RCC 7860 (cell line): ENCODE results near the gene TAF3.

Experiments
- DNase-seq: peaks from one replicate; pipeline ENCODE4 v3.0.0-alpha.2; 2015; ENCODE audit warnings: low spot score
- FAIRE-seq: peaks from 2 replicates; lab custom pipeline; 2012; peaks lifted over from hg19 to GRCh38; lab: Jason Lieb, UNC

The TAF3 gene

DNA sequence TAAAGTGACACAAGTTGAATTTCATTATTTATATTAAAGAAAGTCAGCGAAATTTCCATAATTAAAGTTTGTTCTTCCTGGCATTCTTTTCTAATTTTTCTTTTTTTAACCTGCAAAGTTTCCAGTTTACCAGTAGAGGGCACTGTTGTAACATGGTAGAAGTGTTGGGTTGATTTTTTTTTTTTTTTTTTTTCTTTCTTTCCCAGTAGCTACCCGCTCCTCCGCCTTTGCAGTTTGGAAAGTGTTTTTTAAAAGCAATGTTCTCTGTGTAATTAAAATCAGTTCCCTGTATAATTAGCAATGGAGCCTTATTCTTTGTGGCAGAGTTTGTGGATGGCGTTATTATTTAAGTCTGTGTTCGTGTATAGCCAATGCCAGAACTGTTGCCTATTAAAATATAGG, 53.7 kb downstream of the TAF3 start:
- FAIRE-seq = peak; percentile 91

DNA sequence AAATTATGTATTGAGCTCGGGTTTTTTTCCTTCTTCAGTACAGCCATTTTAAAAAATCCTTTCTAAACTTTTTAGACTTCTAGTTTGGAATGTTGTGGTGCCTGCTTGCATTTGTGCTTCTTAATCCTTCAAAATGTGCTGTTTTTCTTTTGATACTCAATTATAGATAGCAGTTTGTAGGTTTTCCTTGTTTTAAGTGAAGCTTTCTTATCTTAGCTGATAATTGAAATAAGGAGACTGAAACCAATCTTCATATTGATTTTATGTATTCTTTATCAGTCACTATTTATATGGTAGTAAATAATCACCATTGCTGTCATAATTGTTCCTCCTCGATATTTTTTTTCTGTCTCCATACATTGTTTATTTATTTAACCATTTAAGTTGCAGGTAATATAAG, 56.6 kb downstream of the TAF3 start:
- FAIRE-seq (no peak), DNase-seq (no peak)

More for the DNA sequence above, 53.7 kb downstream of the TAF3 start:
- DNase-seq = peak; percentile 46

DNA sequence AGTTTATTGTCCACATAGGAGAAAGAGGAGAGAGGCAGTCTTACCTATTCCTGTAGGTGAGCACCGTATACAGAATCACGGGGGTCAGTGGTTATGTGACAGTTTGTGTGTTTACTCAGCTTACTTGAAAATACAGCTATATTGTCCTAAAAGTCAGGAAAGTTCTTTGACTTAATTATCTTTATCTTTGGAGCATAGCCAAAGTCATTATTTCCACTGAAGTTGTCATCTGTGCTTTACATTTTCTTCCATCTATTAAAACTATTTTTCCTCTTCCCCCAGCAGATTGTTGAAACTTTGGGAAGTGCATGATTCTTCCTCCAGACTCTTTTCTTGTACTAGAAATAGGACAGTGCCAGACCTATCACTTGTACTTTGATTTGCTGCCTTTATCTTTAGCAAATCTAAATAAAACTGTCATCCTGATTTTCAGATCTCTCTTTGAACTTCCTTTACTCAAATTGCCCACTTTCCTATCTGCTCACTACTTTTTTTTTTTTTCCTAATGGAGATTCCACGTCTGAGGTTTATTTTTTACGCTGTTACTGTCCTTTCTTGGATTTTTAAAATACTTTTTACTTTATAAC, 58.3 kb downstream of the TAF3 start:
- DNase-seq (no peak), FAIRE-seq (no peak)

DNA sequence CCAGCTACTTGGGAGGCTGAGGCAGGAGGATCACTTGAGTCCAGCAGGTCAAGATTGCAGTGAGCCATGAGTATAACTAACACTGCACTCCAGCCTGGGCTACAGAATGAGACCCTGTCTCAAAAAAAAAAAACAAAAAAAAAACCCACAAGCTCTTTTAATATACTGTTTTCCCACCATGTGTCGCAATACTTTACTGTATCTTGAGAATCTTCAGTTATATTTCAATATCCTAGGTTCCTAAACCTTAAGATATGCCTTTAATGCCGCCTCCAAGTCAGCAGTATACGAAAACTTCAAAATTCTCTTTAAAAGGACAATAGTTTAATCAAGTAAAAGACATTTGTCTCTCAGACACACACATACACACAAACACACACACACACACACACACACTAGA, 62.8 kb downstream of the TAF3 start:
- no peak for FAIRE-seq
- DNase-seq = no peak

DNA sequence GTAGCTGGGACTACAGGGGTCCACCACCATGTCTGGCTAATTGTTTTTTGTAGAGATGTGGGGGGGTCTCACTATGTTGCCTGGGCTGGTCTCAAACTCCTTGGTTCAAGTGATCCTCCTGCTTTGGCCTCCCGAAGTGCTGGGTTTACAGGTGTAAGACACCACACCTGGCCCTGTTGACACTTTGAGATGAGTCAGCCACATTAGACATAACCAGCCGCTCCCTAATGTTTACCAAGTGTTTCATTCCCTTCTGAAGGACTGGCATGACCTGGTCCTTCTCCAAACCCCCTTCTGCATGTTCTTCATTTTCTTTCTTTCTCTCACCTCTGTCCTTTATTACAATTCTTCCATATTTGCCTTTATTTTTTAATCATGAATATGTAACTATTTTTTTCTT, 67.8 kb downstream of the TAF3 start:
- no peak for DNase-seq
- no peak for FAIRE-seq

DNA sequence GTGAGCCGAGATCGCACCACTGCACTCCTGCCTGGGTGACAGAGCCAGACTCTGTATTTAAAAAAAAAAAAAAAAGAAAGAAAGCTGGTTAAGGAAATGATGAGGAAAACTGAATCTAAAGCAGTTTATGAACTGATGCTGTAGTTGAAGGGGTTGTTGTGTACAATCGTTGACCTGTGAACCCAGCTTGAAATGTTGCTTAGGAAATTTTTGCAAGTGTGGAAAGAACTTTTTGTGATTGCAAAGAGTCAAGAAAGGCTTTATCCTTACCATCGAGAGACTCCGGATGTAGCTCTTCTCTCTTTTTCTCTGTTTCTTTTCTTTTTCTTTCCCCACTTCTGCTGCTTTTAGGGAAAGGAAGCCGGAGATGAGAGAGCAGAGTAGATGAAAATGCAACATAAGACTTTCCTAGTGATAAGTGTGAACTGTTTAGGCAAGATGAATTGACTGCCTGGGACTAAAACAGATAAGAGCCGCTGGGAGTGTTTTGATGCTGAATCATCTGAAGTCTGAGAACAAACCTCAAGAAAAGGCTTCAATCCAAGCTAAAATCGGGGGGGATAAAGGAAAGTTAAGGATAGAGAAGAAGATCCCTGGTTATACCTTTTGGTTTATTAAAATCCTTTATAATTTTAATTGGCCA, 69.0 kb downstream of the TAF3 start:
- DNase-seq (no peak), FAIRE-seq (no peak)

DNA sequence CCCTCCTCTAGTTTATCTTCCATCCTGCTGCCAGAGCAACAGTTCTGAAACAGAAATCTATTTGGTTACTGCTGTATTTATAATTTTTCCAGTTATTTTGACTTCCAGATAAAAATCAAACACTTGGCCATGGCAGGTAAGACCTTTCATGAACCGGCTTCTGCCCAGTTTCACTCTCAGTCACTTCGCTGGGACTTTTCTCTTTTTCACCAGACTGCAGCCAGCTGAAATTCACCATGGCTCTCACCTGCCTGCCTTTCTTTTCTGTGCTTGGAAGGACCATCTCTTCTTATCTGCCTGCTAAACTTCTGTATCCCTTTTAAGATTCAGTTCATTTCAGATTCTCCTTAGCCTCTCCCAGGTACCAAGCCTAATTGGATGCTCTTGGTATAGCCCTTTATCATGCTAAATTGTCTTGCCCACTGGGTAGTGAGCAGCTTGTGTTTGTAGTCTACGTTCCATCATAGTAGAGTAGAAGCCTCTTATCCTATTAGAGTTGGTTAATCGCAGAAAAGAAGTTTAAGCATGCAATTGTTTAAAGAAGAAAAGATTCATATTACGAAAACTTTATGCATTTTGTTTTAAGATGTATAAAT, 71.7 kb downstream of the TAF3 start:
- no peak for FAIRE-seq
- no peak for DNase-seq

DNA sequence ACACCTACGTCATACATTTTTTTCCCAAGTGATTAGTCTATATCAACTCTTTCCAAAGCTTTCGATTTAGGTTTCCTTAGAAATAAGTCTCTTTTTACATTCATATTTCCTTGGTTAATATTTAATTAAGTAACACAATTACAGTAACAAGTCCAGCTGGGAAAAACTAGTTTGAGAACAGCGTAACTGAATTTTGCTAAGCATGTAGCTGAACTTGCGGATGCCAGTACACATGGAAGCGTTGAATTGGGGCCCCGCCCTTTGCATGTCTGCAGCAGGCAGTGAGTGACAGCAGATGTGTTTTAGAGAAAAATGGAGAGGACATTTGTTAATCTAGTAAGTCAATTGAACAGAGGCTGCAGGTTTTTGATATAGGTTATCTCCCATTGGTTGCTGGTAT, 72.5 kb downstream of the TAF3 start:
- FAIRE-seq (no peak), DNase-seq (no peak)

DNA sequence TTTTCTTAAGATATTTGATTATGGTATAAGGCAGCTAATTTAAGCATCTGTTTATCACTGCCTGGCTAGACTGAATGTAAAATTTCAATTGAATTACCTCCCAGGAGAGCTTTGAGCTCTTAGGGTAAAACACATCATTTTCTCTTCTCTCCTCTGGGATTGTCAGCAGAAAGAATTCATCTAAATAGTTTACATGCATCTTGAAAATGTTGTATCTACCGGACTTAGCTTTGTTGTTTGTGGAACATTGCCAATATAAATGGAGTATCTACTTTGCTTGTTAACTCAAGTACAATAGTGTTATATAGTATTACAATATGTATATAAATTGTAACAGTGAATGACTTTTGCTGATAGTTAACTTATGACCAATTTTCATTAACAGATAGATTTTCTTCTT, 73.3 kb downstream of the TAF3 start:
- no peak for FAIRE-seq
- DNase-seq = no peak

DNA sequence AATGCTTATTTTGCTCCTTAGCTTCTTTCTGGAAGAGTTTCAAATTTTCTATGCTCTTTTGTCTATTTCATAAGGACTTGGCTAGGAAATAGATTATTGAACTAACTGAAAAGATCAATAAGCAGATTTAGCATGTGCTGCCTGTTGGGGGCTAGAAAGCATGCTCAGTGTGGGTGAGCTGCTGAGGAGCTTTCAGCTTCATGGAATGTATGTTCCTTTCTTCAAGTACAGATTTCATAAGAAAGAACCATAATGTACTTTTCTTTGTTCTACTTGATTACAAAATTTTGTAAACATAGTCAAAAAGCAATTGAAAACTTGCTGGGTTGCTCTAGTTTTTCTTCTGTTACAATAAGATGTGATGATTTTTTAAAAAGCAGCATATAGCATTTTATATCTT, 73.8 kb downstream of the TAF3 start:
- DNase-seq (no peak), FAIRE-seq (no peak)

DNA sequence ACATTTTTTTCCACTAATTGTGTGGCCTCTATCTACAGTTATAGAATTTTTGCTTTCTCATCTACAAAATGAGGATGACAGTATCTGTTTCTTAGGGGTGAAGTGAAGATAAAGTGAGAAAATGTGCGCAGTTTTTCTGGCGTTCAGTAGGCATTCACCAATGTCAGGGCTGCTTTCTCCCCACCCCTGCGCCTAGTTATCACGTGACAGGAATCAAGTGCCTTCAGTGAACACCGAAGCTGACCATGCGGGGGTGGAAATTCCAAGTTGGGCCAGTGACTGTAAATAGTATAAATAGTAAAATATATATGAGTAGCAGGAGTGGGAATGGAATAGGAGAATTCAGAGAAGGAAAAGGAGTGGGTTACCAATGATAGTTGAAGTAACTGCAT, 77.4 kb downstream of the TAF3 start:
- FAIRE-seq (no peak), DNase-seq (no peak)

DNA sequence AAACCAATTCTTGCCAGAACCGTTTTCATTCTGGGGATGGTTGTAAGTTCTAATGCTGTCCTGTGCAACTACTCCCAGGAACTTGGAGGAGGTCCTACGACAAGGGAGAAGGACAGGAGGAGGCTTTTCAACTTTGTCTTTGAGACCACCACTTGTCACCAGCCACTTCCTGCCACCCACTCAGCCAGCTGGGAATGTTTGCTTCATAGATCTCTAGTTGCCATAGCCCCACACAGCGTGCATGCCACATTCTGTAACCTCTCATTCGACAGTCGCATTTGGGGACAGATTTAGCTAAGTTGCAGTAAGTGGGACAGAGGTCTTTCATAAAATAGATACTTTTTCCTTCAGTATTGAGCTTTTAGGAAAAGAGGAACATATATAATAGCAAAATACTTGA, 78.0 kb downstream of the TAF3 start:
- no peak for DNase-seq
- FAIRE-seq = no peak

DNA sequence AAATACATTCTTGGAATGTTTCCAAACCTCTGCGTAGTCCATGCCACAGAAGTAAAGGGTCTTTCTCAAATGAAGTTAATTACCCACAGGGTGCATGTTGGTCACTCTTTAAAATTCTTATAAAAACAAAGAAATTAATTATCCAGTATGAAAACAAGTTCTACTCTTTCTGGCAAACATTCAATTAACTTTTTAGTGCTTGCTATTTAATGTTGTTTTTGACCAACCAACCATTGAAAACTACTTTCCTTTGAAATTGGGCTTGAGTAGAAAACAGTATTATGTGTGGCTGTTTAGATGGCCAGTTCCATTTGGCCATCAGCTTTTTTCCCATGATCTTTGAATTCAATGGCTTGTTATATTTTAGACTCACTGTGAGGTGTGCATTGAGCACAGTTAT, 83.0 kb downstream of the TAF3 start:
- no peak for DNase-seq
- FAIRE-seq = no peak

DNA sequence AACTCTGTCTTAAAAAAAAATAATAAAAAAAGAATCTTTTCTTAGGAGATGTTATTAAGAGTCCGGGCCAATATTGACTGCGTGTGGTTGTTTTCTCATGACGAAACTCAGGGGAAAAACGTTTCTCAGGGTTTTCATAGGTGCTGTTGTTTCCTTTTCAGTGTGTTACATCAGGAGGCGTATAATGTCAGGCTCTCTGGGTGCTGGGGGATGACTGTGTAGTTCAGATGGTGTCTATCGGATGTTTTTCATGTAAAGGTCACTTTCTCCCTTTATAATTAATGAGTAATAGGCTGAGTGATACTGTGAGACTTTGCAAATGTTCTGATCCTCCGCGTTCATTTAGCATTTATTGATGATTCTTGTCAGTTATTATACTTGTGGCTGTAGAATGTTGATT, 84.1 kb downstream of the TAF3 start:
- no peak for DNase-seq
- FAIRE-seq = no peak

DNA sequence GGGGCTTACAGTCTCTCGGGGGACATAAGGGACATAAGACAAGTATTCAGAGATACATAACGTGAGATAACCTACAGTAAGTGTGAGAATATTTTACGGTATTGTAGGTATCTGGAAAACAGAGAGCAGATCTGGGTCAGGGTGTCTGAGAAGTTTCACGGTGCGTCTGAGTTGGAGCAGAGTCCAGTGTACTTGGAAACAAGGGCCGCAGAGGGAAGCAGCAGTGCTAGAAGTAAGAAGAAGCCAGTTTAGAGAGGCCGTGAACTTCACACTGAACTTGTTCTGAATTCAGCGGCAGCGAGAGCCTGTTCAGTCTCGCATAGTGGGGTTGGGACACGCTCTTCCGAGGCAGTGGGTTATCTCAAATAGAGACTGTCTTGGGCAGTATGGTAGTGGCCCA, 85.5 kb downstream of the TAF3 start:
- DNase-seq (no peak), FAIRE-seq (no peak)

DNA sequence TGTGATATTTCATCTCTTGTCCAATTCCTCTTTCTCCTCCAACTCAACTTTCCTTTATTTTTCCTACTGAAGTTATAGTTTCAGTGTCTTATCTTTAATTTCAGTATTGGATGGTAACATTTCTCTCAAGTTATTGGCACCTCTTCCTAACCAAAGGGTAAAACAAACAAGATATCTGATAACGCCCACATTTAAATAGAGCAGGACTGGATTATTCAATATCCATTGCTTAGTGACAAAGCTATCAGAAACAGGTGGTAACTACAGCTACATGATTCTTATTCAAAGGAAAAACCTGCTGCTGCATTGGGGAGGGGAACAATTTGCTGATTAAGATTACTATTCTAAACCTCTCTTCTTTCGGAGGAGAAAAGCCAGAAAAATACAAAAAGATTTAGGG, 87.8 kb downstream of the TAF3 start:
- DNase-seq (no peak), FAIRE-seq (no peak)

DNA sequence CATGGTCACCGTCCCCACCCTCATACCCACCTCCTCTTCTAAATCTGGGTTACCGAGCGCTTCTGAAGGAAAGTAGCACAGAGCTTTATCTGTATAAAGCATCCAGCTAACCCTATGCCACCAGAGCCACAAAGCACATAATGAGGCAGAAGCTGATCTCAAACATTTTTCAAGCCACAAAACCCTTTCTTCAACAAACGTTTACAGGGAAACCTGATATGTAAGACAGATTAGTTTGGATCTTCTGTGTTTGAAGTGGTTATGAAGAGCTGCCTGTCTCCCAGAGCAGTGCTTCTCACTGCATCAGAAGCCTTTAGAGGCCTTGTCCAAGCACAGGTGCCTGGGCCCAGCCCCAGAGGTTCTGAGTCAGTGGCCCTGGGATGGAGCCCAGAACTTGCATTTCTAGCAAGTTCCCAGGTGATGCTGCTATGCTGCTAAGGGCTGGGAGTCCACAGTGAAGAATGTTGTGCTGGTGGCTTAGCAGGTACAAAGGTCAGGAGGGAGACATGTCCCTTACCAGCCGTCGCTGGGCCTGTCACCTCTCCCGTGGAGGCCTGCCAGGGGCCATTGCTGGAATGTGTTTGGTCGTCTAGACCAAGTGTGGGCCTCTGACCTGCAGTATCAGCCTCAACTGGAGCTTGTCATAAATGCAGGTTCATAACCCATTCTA, 90.4 kb downstream of the TAF3 start:
- FAIRE-seq (no peak), DNase-seq (no peak)

DNA sequence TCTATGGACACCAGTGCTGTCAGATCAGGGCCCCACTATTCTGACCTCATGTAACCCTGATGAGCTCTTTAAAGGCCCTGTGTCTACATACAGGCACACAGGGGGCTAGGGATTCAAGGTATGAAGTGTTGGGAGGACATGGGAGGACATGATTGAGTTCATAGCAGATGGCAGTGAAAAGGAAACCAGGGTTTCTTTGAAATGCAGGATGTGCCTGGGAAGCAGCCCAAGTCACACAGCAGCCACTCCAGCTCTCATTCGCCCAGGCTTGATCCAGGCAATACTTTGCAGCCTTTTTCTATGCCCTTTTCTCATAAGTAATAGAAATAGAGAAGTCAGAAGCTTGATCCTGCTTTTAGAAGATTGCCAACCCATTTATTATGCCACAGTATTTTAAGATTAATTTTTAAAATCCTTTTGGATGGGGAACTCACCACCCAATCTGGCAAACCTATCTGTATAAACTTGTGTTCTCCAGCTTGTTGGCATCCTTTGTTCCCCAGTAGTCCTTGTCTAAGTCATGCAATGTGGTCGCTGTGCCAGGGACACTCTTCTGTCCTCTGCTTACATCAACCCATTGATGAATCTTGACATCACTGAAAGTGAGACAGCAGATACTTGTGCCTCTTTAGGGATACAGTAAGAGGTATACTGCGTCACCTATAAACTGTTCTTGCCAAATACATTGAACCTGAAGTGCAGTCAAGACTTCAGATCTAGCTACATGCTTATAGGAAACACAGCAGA, 95.0 kb downstream of the TAF3 start:
- DNase-seq = no peak

DNA sequence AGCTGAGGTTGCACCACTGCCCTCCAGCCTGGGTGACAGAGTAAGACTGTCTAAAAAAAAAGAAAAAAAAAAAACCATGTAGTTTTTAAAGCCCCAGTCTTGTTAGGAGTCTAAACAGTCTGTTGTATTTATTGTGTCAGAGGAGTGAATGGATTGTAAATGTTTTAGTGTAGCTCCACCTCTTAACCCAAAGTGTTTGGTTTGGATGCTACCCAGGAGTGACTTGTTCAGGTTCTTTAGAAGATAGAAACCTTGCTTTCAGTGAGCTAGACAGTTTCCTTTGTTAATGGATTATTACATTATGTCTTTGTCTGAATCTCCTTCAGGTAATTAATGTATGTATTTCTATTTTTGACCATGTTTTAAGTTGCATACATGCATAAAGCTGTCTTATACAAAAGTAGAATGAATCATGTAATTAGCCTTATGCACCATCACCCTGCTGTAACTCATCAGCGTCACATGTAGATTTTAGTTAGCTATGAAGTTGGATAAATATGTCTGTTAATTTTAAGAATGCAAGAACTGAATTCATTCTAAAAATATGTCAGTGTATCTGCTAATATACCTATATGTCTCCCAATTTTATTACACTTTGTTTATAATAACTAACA, 97.7 kb downstream of the TAF3 start:
- FAIRE-seq (no peak), DNase-seq (no peak)

More for the DNA sequence above, 95.0 kb downstream of the TAF3 start:
- FAIRE-seq = no peak

DNA sequence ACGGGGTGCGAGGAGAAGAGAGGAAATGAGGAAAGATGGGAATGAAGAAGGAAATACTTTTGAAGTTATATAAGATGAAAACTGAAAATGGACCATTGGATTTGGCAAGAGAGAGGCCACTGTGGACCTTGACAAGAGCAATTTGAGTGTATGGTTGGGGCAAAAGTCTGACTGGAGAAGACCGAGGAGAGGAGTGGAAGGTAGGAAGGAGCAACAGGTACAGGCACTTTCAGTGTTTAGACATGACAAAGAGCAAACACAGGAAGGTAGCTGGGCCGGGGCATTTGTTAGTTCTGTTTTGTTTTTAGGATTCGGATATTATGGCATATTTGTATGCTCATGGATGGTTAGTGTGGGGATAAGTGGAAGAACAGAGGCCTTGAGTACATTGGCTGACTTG, 99.4 kb downstream of the TAF3 start:
- FAIRE-seq (no peak), DNase-seq (no peak)

DNA sequence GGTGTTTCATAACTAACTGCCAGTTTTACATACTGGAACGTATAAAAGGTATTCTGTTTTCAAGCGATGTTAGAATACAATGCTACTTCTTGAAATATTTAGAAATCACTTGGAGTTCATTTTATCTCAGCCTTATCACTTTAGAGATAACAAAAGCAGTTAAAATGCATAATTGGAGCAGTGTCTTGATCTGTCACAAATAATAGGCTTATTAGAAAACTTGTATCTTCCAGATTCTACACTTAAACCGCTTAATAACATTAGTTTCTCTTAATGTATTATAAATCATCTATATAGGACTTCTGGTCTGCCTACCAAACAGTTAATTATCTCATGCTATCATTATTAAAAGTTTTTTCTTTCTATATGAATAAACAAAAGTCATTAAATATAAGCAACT, 104.4 kb downstream of the TAF3 start:
- no peak for FAIRE-seq
- no peak for DNase-seq
